ENCODE results near the gene RGMA.
"Not testable (repeated sequence)": the region's sequence is repeated elsewhere in the genome, so short reads cannot be mapped to it uniquely, and the experiment has no call there.

Gene RGMA

DNA sequence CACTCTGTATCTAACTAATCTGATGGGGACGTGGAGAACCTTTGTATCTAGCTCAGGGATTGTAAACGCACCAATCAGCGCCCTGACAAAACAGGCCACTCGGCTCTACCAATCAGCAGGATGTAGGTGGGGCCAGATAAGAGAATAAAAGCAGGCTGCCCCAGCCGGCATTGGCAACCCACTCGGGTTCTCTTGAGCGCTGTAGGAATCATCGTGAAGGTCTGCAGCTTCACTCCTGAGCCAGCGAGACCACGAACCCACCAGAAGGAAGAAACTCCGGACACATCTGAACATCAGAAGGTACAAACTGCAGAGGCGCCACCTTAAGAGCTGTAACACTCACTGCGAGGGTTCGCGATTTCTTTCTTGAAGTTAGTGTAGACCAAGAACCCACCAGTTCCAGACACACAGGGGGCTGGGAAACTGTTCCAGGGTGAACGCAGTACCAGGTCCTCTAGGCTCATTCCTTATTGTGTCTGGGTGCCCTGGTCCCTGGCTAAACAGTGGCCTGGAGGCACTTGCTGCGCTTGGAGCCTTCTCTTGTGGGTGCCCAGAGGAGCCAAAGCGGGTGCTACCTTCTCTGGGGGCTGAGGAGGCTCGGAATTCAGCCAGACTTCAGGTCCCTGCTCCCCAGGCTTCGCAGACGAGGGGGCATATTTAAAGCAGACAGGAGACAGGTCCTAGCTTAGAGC, 56.4 kb downstream of the RGMA start:
- DNase-seq, result not testable (repeated sequence)

DNA sequence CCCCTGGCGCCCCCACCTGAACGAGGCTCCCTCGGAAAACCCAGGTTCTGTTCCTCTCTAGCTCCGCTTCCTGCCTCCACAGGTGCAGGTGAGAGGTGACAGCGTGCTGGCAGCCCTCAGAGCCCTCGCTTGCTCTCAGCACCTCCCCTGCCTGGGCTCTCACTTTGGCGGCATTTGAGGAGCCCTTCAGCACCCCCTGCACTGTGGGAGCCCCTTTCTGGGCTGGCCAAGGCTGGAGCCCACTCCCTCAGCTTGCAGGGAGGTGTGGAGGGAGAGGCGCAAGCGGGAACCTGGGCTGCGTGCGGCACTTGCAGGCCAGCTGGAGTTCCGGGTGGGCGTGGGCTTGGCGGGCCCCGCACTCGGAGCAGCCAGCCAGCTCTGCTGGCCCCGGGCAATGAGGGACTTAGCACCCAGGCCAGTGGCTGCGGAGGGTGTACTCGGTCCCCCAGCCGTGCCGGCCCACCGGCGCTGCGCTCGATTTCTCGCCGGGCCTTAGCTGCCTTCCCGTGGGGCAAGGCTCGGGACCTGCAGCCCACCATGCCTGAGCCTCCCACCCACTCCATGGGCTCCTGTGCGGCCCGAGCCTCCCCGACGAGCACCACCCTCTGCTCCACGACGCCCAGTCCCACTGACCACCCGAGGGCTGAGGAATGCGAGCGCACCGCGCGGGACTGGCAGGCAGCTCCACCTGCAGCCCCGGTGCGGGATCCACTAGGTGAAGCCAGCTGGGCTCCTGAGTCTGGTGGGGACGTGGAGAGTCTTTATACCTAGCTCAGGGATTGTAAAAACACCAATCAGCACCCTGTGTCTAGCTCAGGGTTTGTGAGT, 57.2 kb downstream of the RGMA start:
- DNase-seq, result not testable (repeated sequence)

DNA sequence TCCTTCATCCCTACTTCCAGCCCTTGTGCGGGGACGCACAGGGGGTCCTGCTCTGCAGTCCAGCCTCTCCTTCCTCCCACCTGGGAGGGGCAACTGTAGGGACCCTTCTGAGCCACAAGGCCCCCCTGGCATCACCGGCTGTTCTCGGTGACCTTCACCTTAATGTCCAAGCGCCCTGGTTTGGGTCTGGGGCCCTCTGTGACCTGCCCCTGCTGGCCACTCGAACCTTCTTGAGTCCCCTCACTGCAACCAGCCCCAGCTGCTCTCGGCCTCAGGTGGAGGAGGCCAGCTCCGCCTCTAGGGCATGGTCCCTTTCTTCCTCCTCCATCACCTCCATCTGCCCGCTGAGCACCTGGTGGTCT, 57.9 kb downstream of the RGMA start:
- DNase-seq, result no peak

DNA sequence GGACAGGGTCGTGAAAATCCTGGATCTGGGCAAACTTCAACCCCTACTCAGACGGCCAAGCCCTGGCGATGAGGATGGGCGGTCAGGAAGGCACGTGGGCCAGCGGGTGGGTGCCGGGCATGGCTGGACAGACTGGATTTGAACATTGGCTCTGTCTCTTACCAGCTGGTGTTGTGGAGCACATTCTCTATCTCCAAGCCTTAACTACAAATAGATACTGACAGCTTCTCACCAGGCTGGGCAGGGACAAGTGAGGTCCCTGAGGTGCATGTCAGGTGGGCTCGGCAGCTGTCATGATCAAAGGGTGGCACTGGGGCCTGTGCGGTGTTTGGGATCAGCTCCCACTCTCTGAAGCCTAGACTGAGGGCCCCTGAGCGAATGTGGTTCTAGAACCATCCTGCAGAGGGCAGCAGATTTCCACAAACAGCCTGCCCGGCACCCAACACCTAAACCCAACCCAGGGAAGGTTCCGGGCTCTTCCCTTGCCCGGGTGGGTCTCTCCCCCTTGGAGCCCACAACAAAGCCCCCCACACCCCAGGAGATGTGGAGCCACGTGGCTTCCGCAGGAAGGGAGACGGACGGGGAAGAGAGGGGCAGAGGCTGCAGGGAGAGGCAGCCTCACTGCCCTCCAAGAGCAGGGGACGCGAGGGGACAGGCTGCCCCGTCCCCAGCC, 58.4 kb downstream of the RGMA start:
- peak; percentile 84 for DNase-seq

DNA sequence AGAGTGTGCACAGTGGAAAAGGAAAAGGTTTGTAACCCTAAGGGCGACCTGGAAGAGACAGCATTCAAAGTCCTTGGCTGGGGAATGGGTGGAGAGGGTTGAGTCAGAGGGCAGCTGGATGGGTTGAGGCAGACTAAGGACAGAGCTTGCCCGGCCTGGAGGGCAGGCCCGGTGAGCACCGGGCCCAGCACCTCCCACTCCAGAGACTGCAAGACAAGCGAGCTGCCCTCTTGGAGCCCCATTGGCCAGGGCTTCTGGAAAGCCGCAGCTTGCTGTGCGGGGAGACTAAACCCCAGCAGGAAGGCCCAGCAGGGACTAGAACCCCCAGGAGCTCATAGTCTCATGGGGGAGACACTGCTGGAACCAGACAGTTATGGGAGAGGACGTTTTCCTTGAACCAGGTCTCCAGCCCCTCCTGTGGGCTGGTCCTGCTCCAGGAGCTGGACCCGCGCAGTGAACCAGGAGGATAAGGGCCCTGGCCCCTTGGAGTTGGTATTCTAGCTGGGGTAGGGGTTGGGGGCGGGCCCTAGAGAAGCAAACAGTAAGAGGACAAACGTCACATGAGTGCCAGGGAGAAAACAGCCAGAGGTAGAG, 59.1 kb downstream of the RGMA start:
- DNase-seq, result no peak

DNA sequence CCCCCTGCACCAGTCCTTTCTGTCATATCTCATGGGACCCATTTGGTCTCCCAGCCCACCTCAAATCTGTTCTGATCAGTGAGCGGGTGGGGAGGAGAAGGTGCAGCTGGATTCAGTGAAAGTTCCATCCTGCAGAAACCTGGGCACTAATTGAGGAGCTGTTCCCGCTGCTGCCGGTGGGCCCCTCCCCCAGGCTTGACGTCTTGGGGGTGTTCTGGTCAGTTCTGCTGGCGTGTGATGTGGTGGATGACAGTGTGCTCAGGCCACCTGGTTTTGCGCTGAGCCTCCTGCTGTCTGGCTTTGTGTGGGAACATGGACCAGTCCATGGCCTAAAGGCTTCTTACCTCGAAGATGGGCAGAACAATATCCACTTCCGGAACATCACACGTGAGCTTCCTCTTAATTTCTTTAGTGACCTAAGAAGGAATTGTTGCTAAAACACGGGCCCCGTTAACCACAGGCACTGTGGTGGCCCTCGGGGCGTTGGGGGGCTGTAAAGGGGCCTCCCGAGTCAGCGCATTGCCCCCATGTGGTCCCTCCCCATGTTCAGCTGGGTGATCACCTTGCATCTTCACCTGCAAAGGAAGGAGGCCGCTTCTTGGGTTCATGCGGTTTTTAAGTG, 59.7 kb downstream of the RGMA start:
- no peak for DNase-seq

- peak; percentile 44 for DNase-seq
Observed at GRCh38 chr15:93028632-93029213, 60.3 kb downstream of the RGMA start.

DNA sequence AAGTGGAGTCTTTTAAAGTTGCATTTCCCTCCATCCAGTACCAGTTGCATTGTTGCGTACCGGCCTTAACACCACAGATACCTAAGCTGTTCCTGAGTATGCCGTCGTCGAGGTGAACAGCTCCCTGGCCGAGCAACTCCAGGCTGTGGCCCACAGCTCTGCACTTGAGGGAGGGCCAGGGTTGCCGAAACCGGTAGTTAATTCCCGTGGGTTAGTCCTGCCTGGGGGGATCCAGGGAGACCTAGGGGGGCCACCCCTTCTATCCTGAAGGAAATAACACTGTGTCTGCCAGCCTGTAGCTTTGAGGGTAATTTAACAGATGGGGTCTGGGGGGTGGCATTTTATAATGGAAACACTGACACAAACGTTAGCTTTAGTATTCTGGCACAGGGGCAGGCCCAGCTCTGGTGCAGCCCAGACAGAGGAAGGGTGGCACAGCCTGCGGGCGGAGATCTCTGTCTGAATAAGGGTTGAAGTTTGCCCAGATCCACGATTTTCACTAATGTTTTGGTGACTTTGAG, 60.8 kb downstream of the RGMA start:
- DNase-seq, result no peak

GRCh38 chr15:93027413-93027812, 61.6 kb downstream of the RGMA start:
- DNase-seq, result no peak

GRCh38 chr15:93026380-93026817, 62.6 kb downstream of the RGMA start:
- DNase-seq, result peak; percentile 55

- no peak for DNase-seq
Observed at GRCh38 chr15:93025625-93025982, 63.4 kb downstream of the RGMA start.

DNA sequence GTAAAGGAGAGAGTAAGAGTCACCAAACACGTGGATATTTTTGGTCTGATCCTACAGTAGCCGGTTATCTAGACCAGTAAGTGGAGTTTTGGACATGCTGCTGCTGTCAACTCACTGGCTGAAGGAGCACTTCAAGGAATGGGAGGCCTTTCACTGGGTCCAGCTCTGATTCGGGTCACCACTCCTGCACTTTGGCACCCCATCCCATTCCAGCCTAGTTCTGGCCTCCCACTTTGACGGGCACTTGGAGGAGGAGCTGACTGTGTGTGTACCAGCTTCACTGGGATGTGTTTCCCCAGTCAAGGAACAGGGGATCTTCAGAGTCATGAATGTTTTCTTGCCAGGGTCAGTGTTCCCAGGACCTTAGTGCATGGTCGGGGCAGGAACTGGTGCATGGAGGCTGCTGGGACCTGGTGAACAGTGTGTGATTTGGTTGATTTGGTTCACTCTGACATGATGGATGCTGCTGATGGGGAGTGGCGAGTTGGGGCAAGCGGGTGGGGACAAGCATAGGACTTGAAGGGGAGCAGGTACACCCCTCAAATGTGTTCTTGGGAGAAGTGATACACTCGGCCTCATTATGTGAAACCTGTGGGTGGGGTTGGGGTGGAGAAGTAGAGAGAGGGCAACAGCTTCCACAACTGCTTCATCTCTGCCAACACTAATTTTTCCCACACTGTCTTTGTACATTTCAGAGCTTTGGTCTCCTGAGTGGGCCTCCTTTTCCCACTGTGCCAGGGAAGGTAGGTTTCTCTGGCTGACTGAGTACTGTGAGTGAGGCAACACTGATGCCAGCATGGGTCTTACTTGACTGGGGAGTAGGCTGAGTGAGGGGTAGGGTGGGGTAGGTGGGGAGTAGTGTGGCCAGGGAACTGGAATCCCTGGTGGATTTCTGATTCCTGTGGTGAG, 64.0 kb downstream of the RGMA start:
- no peak for DNase-seq

DNA sequence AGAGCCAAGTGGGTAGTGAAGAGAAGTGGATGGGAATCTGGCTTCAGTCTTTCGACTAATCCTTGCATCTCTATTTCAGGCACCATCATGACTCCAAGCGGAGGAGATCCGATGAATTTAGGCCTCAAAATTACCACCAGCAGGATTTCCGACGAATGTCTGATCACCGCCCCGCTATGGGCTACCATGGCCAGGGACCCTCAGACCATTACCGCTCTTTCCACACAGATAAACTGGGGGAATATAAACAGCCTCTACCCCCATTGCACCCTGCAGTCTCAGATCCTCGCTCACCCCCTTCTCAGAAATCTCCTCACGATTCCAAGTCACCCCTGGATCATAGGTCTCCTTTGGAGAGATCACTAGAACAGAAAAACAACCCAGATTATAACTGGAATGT, 64.7 kb downstream of the RGMA start:
- no peak for DNase-seq

DNA sequence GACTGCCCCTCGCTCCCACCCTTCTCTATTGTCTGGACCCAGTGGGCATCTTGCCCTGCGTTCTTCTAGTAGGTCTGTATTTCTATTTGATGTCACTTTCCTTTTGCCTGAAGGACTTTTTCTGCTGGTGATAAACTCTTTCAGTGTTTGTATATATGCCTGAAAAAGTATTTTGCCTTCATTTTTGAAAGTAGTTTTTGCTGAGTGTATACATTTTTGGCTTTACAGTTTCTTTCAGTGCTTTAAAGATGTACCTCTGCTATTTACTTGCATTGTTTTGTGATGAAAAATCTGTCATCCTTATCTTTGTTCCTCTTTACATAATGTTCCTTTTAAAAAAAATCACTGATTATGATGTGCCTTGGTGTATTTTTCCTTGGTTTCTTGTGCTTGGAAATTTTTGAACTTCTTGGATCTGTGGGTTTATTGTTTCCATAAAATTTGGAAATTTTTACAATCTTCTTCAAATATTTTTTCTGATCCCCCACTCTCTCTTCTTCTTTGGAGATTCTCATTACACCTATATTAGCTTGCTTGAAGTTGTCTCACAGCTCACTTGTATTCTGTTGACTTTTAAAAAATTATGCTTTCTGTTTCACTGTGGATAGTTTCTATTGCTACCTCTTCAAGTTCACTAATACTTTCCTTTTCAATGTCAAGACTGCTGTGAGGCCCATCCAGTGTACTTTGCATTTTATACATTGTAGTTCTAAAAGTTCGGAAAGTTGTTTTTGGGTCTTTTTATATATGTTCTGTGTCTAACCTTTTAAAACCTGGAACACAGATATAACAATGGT, 67.8 kb downstream of the RGMA start:
- DNase-seq, result no peak

DNA sequence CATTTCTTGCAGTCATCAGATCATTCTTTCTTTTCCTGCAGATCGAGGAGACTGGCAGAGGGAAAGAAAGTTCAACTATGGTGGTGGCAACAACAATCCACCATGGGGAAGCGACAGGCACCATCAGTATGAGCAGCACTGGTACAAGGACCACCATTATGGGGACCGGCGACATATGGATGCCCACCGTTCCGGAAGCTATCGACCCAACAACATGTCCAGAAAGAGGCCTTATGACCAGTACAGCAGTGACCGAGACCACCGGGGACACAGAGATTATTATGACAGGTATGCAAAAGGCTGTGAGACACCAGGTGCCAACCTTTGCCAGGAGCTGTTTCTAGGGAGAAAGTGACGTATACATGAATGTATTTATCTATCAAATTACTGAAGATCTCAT, 69.0 kb downstream of the RGMA start:
- no peak for DNase-seq

GRCh38 chr15:93019090-93019489, 69.9 kb downstream of the RGMA start:
- DNase-seq, result no peak

GRCh38 chr15:93018574-93018973, 70.4 kb downstream of the RGMA start:
- no peak for DNase-seq

- DNase-seq, result peak; percentile 39
Observed at GRCh38 chr15:93017526-93017925, 71.5 kb downstream of the RGMA start.

DNA sequence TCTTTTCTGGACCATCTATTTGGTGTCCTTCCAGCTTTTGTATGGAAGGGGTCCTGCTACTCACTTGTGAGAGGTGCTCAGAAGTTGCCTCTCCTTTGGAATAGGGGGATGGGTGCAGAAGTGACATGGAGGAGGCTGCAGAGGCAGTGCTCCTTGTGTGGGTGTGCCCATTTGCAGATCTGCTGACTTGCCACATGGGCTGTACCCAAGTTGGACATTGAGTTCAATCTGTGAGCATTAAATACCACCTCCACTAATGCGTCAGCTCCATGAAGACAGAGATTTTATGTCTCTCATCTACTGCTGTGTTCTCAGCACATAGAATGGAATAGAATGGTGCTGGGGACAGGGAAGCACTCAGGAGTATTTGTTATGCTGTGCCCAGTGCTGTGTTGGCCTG, 76.2 kb downstream of the RGMA start:
- DNase-seq, result no peak

- no peak for DNase-seq
Observed at GRCh38 chr15:93007994-93008393, 81.0 kb downstream of the RGMA start.

- DNase-seq, result no peak
Observed at GRCh38 chr15:93005133-93005532, 83.9 kb downstream of the RGMA start.

All from hematopoietic multipotent progenitor cell treated with erythropoietin and hydrocortisone succinate and interleukin-3 and kit ligand, for 6 days (in vitro differentiated cells).